ENCODE data around the gene DNAH1.

DNA sequence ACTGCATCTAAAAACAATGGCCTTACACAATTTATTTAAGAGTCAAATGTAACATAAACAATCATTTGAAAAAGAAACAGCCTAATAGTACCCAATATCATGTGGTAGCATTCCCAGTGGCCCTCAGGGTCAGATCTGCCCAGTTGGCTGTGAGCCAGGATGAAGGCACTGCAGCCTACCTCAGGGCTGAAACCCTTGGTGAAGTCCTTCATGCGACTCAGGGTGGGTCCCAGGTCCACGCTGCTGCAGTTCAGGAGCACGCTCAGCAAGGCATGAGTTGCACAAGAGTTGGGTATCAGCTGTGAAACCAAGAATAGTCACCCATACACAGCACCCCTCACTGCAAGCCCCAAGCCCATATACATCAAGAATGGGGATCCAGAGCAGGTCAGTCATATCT, 91.7 kb downstream of the DNAH1 start:
- TF ChIP-seq CTCF (IDR thresholded peaks at IDR 0.05 in 8 of 11, conservative IDR thresholded peaks at IDR 0.05 in 3 of 11), result no peak
- no peak for TF ChIP-seq POLR2A (IDR thresholded peaks at IDR 0.05)
